ENCODE measurements around the gene PARVB.

DNA sequence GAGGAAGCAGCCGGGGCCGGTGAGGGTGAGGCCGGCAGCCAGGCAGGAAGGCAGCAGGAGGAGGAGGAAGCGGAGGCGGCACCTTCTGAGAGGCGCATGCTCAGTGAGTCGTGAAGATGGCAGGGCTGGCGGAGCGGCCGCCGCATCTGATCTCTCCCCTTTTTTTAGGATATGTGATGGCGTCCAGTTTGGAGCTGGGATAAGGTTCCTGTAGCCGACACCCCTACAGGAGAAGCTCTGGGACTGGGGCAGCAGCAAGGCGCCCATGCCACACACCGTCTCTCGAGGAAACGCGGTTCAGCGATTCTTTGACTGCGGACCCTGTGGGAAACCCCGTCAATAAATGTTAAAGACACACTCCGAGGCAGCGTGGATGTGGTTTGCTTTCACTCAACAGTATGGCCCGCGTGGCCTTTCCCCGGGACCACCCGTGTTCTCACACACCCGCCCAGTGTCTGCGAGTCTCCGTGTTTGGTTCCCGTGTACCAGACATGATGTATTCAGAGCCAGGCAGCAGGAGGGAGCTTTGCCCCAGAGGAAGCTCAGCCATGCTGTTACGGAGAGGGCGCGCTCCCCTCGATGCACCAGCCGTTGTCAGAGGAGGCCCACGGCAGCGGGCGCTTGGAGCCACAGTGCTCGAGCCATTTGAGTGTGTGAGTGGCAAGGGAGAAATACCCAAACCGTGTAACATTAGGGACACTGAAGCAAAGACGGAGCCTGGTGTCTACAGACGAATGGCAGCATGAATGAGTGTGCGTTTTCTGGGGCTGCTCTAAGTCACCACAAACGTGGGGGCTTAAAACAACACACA, 27.7 kb upstream of the PARVB start:
- no peak for TF ChIP-seq ZNF423 (tag by site-specific recombination; IDR thresholded peaks at IDR 0.05)
- no peak for TF ChIP-seq ZNF660 (tag by site-specific recombination; IDR thresholded peaks at IDR 0.05)
- TF ChIP-seq, protein P1, sequence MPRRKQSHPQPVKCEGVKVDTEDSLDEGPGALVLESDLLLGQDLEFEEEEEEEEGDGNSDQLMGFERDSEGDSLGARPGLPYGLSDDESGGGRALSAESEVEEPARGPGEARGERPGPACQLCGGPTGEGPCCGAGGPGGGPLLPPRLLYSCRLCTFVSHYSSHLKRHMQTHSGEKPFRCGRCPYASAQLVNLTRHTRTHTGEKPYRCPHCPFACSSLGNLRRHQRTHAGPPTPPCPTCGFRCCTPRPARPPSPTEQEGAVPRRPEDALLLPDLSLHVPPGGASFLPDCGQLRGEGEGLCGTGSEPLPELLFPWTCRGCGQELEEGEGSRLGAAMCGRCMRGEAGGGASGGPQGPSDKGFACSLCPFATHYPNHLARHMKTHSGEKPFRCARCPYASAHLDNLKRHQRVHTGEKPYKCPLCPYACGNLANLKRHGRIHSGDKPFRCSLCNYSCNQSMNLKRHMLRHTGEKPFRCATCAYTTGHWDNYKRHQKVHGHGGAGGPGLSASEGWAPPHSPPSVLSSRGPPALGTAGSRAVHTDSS (tag by site-specific recombination; IDR thresholded peaks at IDR 0.05): no peak
- TF ChIP-seq CTCF (tag by site-specific recombination; IDR thresholded peaks at IDR 0.05): no peak
- no peak for TF ChIP-seq ZSCAN18 (tag by site-specific recombination; IDR thresholded peaks at IDR 0.05)
- TF ChIP-seq REPIN1 (tag by site-specific recombination; IDR thresholded peaks at IDR 0.05; ENCODE audit: low read depth): no peak
- TF ChIP-seq, protein P2, sequence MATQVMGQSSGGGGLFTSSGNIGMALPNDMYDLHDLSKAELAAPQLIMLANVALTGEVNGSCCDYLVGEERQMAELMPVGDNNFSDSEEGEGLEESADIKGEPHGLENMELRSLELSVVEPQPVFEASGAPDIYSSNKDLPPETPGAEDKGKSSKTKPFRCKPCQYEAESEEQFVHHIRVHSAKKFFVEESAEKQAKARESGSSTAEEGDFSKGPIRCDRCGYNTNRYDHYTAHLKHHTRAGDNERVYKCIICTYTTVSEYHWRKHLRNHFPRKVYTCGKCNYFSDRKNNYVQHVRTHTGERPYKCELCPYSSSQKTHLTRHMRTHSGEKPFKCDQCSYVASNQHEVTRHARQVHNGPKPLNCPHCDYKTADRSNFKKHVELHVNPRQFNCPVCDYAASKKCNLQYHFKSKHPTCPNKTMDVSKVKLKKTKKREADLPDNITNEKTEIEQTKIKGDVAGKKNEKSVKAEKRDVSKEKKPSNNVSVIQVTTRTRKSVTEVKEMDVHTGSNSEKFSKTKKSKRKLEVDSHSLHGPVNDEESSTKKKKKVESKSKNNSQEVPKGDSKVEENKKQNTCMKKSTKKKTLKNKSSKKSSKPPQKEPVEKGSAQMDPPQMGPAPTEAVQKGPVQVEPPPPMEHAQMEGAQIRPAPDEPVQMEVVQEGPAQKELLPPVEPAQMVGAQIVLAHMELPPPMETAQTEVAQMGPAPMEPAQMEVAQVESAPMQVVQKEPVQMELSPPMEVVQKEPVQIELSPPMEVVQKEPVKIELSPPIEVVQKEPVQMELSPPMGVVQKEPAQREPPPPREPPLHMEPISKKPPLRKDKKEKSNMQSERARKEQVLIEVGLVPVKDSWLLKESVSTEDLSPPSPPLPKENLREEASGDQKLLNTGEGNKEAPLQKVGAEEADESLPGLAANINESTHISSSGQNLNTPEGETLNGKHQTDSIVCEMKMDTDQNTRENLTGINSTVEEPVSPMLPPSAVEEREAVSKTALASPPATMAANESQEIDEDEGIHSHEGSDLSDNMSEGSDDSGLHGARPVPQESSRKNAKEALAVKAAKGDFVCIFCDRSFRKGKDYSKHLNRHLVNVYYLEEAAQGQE (tag by site-specific recombination; IDR thresholded peaks at IDR 0.05): no peak
- no peak for TF ChIP-seq ZBTB17 (tag by site-specific recombination; IDR thresholded peaks at IDR 0.05)
- no peak for TF ChIP-seq PRDM4 (tag by site-specific recombination; IDR thresholded peaks at IDR 0.05)
- no peak for TF ChIP-seq ZBTB26 (tag by site-specific recombination; optimal IDR thresholded peaks at IDR 0.05)
- no peak for TF ChIP-seq ATF2 (tag by site-specific recombination; IDR thresholded peaks at IDR 0.05; ENCODE audit: low read depth)
- no peak for TF ChIP-seq ZNF792 (tag by site-specific recombination; IDR thresholded peaks at IDR 0.05)

Data from HEK293 (cell line).